Endothelial cell of umbilical vein (primary cell): ENCODE results near the gene KCNN3. TPM values are rescaled to one million over a fixed set of nuclear protein-coding genes. Genes with fewer than 3 reads are reported as not detected.

Experiments used
- BruUV-seq: library from RNA; stranded (reverse); fragments of 400-500 nt; replicated peaks from 2 replicates; lab custom pipeline; 2021; lab: Mats Ljungman, UMichigan
- CTCF ChIA-PET: fragments of 300-600, 350-600 bp; sonication (Branson Sonifier 250); formaldehyde crosslinking; loops from one replicate; lab custom pipeline; 2021; ENCODE audit warnings: antibody characterized with exemption, inconsistent platforms; lab: Charles Lee
- POLR2A ChIA-PET: fragments of 300-600, 350-600 bp; sonication (Branson Sonifier 250); formaldehyde crosslinking; loops from one replicate; lab custom pipeline; 2021; ENCODE audit warnings: antibody characterized with exemption, inconsistent platforms; lab: Charles Lee
- DNase-seq: peaks from one replicate; pipeline ENCODE4 v3.0.0-alpha.2; 2011; ENCODE audit warnings: low read depth, low spot score
- FAIRE-seq: peaks from 2 replicates; lab custom pipeline; 2011; peaks lifted over from hg19 to GRCh38; lab: Jason Lieb, UNC
- H2AFZ ChIP-seq: 2 replicates; pipeline ENCODE4 v1.6.0; 2012; ENCODE audit warnings: low read depth, low read length, control low read depth, inconsistent platforms
- H3K27ac ChIP-seq: 2 replicates; pipeline ENCODE4 v1.5.1; 2011; ENCODE audit warnings: low read depth, mild to moderate bottlenecking, control low read depth, low read length, moderate library complexity; ENCODE audit not compliant: insufficient read depth
- H3K27me3 ChIP-seq, 2 experiments: 2 replicates each; pipeline versions ENCODE4 v1.6.0 to v1.6.1; 2011; ENCODE audit warnings: low read length in 2 of 2, mixed read lengths in 1 of 2; ENCODE audit not compliant: control insufficient read depth in 2 of 2, insufficient read depth in 2 of 2
- H3K36me3 ChIP-seq, 2 experiments: 2 replicates in 1 of 2; 3 replicates in 1 of 2; pipeline ENCODE4 v1.5.1; 2011; ENCODE audit warnings: low read length in 2 of 2, mild to moderate bottlenecking in 1 of 2, moderate library complexity in 1 of 2; ENCODE audit not compliant: control insufficient read depth in 2 of 2, insufficient read depth in 2 of 2; ENCODE audit errors: extremely low read depth in 1 of 2
- H3K4me1 ChIP-seq: 3 replicates; pipeline ENCODE4 v1.5.1; 2011; ENCODE audit warnings: mild to moderate bottlenecking, low read length; ENCODE audit not compliant: control insufficient read depth, insufficient read depth; ENCODE audit errors: extremely low read depth
- H3K4me2 ChIP-seq: 2 replicates; pipeline ENCODE4 v1.6.1; 2011; ENCODE audit warnings: low read length, control low read depth, mixed read lengths; ENCODE audit not compliant: insufficient read depth
- H3K4me3 ChIP-seq, 3 experiments: fragments of 200-600 bp in 1 of 3; sonication (generic), shearing (Covaris generic) in 1 of 3; replicated peaks in 1 of 3; 2 replicates each; pipeline ENCODE4 v1.5.1; 2011 to 2016; ENCODE audit warnings: control low read depth in 3 of 3, low read length in 3 of 3, mild to moderate bottlenecking in 2 of 3, inconsistent platforms in 1 of 3, low read depth in 1 of 3, moderate library complexity in 1 of 3; ENCODE audit not compliant: insufficient read depth in 1 of 3
- H3K79me2 ChIP-seq: 2 replicates; pipeline ENCODE4 v1.6.0; 2012; ENCODE audit warnings: low read length, inconsistent platforms; ENCODE audit not compliant: control insufficient read depth, insufficient read depth
- H3K9ac ChIP-seq: replicated peaks from 2 replicates; pipeline ENCODE3; 2011; ENCODE audit warnings: low read length, control low read depth; ENCODE audit not compliant: insufficient read depth; ENCODE audit errors: extremely low read depth
- H3K9me1 ChIP-seq: replicated peaks from 3 replicates; pipeline ENCODE4 v1.6.0; 2011; ENCODE audit warnings: mild to moderate bottlenecking, low read length; ENCODE audit not compliant: control insufficient read depth, insufficient read depth; ENCODE audit errors: extremely low read depth
- H3K9me3 ChIP-seq: replicated peaks from 2 replicates; pipeline ENCODE4 v1.5.1; 2012; ENCODE audit warnings: low read length, inconsistent platforms; ENCODE audit not compliant: control insufficient read depth, insufficient read depth
- H4K20me1 ChIP-seq: replicated peaks from 2 replicates; pipeline ENCODE3; 2011; ENCODE audit warnings: mild to moderate bottlenecking, low read length; ENCODE audit not compliant: control insufficient read depth, insufficient read depth; ENCODE audit errors: extremely low read depth
- EZH2 ChIP-seq: IDR thresholded peaks from 2 replicates; pipeline ENCODE4 v1.6.1; 2012; ENCODE audit warnings: borderline replicate concordance, low read depth, mild to moderate bottlenecking, moderate library complexity, low read length, inconsistent platforms; ENCODE audit not compliant: severe bottlenecking
- FOS ChIP-seq: IDR thresholded peaks from 2 replicates; pipeline ENCODE4 v1.6.1; 2011; ENCODE audit warnings: mild to moderate bottlenecking, low read length, moderate library complexity, borderline replicate concordance; ENCODE audit not compliant: insufficient read depth
- GATA2 ChIP-seq: IDR thresholded peaks from 2 replicates; pipeline ENCODE4 v1.7.0; 2011; ENCODE audit warnings: low read depth, mild to moderate bottlenecking, moderate library complexity, mixed read lengths, low read length; ENCODE audit not compliant: insufficient read length, insufficient read depth
- JUN ChIP-seq: IDR thresholded peaks from 2 replicates; pipeline ENCODE4 v1.6.1; 2011; ENCODE audit warnings: borderline replicate concordance, low read depth; ENCODE audit not compliant: insufficient read length, insufficient read depth
- MYC ChIP-seq: IDR thresholded peaks from one replicate; pipeline ENCODE4 v1.6.1; 2011; ENCODE audit warnings: mild to moderate bottlenecking, low read depth, low read length
- POLR2A ChIP-seq: IDR thresholded peaks from 2 replicates; pipeline ENCODE4 v1.6.1; 2012; ENCODE audit warnings: low read depth, mild to moderate bottlenecking, control low read depth, low read length
- POLR2AphosphoS5 ChIP-seq: IDR thresholded peaks from 2 replicates; pipeline ENCODE4 v1.6.1; 2012; ENCODE audit warnings: low read depth, mild to moderate bottlenecking, control low read depth, low read length, moderate library complexity; ENCODE audit not compliant: insufficient read depth
- dilution Hi-C: fragments of 300-500 bp; cut with MboI; formaldehyde crosslinking; loops from one replicate; pipeline ENCODE4 v1.15.0; 2019; ENCODE audit warnings: low sequenced_read_pairs; ENCODE audit not compliant: extremely low pct_ligation_motif_present
- intact Hi-C: fragments of 100-400 bp; cut with micrococcal nuclease; formaldehyde crosslinking; loops from one replicate; pipeline ENCODE4 v1.10.0; 2022
- polyA plus RNA-seq, 4 experiments: library from polyadenylated mRNA; depleted of rRNA in 3 of 4; stranded (reverse) in 3 of 4; unstranded in 1 of 4; fragments of >200 nt; gene quantifications; 2 replicates each; pipeline versions ENCODE4 v1.2.1 to v1.2.3, GENCODE V29; 2011 to 2012; ENCODE audit warnings: missing spikeins in 1 of 4
- total RNA-seq: library from RNA; stranded (reverse); gene quantifications from 2 replicates; pipeline ENCODE4 v1.2.3, GENCODE V29; 2021
- TF ChIP-seq, protein P1 (sequence below): IDR thresholded peaks from 2 replicates; pipeline ENCODE4 v1.6.1; 2011; ENCODE audit not compliant: insufficient read depth, insufficient read length
- TF ChIP-seq, protein P2 (sequence below), 2 donors: IDR thresholded peaks; 1 replicate in 1 of 2; 2 replicates in 1 of 2; pipeline ENCODE4 v1.5.1; 2011; ENCODE audit warnings: low read length in 2 of 2, mild to moderate bottlenecking in 2 of 2, moderate library complexity in 2 of 2, control low read depth in 1 of 2, inconsistent platforms in 1 of 2, low read depth in 1 of 2; ENCODE audit not compliant: insufficient read depth in 1 of 2; ENCODE audit errors: extremely low read depth in 1 of 2

The KCNN3 gene
- total and polyA plus RNA-seq, 2 donors (not counting 3 experiments of a cell fraction or from before 2014, with no cell fraction given), result 0.91 to 1.1 TPM

DNA sequence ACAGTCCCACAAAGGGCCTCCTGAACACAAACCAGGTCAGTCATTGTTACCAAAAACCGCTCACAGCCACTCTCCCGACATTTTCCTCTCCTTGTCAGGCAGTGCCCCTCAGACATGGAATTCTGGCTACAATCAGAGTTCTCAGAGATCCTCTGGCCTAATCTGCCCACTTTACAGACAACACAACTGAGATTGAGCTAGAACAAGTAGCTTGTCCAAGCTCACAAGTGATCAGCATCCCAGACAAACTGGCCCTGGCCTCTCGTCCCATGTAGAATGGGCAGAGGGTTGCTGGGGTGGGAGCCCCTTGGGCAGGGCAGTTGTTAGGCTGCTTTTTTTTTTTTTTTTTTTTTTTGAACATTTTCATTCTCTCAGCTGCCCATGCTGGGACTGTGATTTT lies 57.2 kb downstream of the KCNN3 start:
- Histone ChIP-seq H4K20me1 (no peaks in the 10 kb centered on the region), H3K9ac (no peak overlapping the region), H3K9me1 (no peaks in the 10 kb centered on the region), H3K36me3 (no peaks in the 10 kb centered on the region), H3K79me2 (no peaks in the 10 kb centered on the region), H3K4me3 (no peak overlapping the region), H2AFZ (no peak overlapping the region), H3K4me1 (peaks cover 9% of the 10 kb centered on the region), H3K4me2 (no peak overlapping the region), H3K27ac (no peak overlapping the region), H3K9me3 (no peaks in the 10 kb centered on the region), H3K27me3 (peaks cover 0 to 2% of the 10 kb centered on the region in 2 experiments)
- BruUV-seq, result no TSS peak
- CTCF ChIA-PET, result interaction anchor here (0.6 to 1.4 kb wide), 6 partner anchors 10 to 310 kb away, joined by 3 to 4 read pairs (median 4); no protein-coding TSS in a partner anchor
- POLR2A ChIA-PET, result interaction anchor here (0.7 kb wide), 1 partner anchor 112 kb away, joined by 5 read pairs; no protein-coding TSS in a partner anchor
- intact Hi-C loops, result no loop called here
- FAIRE-seq (no peak), DNase-seq (no peak)
- dilution Hi-C loops, result no loop called here
- TF ChIP-seq, protein P1, sequence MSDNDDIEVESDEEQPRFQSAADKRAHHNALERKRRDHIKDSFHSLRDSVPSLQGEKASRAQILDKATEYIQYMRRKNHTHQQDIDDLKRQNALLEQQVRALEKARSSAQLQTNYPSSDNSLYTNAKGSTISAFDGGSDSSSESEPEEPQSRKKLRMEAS, result no peak
- TF ChIP-seq, protein P2, sequence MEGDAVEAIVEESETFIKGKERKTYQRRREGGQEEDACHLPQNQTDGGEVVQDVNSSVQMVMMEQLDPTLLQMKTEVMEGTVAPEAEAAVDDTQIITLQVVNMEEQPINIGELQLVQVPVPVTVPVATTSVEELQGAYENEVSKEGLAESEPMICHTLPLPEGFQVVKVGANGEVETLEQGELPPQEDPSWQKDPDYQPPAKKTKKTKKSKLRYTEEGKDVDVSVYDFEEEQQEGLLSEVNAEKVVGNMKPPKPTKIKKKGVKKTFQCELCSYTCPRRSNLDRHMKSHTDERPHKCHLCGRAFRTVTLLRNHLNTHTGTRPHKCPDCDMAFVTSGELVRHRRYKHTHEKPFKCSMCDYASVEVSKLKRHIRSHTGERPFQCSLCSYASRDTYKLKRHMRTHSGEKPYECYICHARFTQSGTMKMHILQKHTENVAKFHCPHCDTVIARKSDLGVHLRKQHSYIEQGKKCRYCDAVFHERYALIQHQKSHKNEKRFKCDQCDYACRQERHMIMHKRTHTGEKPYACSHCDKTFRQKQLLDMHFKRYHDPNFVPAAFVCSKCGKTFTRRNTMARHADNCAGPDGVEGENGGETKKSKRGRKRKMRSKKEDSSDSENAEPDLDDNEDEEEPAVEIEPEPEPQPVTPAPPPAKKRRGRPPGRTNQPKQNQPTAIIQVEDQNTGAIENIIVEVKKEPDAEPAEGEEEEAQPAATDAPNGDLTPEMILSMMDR (IDR thresholded peaks at IDR 0.05; ENCODE audit: extremely low read depth in 1 of 2, insufficient read depth in 1 of 2, low read depth in 1 of 2, low read length in 2 of 2), result no peak
- TF ChIP-seq POLR2AphosphoS5 (no peak), EZH2 (no peak), MYC (no peak), FOS (no peak), GATA2 (no peak), POLR2A (no peak), JUN (no peak)
